Limb (tissue), 2 donors: ENCODE results near the gene GID8.

ENCODE experiments used
- DNase-seq, 2 donors: peaks; one replicate each; pipeline ENCODE4 v3.0.0-alpha.2; 2016; ENCODE audit errors: extremely low spot score in 2 of 2

The GID8 gene

GRCh38 chr20:62969179-62969760 lies 31.3 kb downstream of the GID8 start:
- DNase-seq: no peak

DNA sequence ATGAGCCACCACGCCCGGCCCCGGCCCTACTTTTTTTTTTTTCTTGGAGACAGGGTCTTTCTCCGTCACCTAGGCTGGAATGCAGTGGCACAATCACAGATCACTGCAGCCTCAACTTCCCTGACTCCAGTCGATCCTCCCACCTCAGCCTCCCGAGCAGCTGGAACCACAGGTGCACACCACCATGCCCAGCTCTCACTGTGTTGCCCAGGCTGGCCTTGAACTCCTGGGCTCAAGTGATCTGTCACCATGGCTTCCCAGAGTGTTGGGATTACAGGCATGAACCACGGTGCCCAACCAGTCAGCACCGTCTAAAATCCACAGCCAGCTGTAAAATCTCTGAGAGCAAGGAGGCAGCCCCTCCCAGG lies 32.0 kb downstream of the GID8 start:
- no peak for DNase-seq

DNA sequence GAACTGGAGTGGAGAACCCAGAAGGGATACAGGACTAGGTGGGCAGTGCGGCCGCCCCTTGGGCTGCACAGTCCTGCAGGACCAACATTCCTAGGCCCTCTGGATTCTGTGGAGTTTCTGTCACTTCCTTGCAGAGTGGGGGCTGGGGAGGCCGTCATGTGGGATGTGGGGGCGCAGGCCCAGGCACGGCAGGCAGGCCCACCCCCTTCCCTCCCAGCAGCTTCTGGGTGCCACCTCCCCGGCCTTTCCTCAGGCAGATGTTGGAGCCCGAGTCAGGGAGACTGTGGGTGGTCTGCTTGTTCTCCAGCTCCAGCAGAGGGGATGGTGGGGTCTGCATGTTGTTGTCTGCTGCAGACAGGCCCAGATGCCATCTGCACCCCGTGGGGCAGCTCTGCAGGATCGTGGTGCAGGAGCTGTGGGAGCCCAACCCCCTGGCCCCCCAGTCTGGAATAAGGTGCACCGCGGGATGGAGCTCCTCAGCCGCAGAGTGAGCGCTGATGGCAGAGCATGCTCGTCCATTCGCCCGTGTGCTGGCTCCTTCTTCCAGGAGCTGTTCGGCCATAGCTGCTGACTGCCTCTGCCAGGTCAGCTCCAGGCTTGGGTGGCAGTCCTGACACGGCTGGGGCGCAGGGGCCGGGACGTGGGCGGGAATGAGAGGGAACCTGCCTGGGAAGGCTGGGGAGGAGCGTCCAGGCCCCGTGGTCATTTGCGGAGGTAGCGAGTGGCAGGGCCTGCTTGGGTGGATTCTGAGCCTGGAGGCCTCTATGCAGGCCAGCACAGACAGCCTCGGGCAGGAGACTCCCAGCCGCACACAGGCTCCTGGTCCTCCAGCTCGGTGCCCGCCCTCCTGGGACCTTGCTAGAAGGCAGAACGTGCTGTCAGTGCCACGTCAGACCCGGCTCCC lies 32.6 kb downstream of the GID8 start:
- DNase-seq: no peak

GRCh38 chr20:62971211-62971949 lies 33.4 kb downstream of the GID8 start:
- DNase-seq: no peak

DNA sequence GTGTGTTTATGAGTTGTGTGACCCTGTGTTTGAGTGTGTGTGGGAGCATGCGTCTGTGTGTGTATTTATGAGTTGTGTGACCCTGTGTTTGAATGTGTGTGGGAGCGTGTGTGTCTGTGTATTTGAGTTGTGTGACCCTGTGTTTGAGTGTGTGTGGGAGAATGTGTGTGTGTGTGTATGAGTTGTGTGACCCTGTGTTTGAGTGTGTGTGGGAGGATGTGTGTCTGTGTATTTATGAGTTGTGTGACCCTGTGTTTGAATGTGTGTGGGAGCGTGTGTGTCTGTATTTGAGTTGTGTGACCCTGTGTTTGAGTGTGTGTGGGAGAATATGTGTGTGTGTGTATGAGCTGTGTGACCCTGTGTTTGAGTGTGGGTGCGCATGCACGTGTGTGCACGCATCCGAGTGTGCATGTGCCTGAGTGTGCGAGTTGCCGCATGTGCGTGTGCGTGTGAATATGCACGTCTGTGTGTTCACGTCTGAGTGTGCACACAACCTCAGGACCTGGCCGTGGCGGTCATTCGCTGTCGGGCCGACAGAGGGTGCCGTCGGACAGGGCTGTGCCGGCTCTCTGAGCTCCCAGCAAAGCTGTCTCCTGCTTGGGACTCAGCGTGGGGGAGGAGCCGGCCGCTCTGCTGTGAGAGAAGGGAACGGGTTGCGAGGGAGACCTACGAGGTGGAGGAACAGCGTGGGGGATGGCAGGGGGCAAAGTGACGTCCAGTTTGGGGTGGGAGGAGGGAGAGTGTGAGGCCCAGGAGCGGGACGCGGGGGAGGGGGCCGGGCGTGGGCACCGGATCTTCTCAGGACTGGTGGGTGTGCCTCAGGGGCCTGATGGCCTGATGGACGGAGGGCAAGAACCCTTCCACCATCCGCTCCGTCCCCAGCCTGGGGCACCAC lies 34.2 kb downstream of the GID8 start:
- peak; percentile 85 to 91 for DNase-seq

DNA sequence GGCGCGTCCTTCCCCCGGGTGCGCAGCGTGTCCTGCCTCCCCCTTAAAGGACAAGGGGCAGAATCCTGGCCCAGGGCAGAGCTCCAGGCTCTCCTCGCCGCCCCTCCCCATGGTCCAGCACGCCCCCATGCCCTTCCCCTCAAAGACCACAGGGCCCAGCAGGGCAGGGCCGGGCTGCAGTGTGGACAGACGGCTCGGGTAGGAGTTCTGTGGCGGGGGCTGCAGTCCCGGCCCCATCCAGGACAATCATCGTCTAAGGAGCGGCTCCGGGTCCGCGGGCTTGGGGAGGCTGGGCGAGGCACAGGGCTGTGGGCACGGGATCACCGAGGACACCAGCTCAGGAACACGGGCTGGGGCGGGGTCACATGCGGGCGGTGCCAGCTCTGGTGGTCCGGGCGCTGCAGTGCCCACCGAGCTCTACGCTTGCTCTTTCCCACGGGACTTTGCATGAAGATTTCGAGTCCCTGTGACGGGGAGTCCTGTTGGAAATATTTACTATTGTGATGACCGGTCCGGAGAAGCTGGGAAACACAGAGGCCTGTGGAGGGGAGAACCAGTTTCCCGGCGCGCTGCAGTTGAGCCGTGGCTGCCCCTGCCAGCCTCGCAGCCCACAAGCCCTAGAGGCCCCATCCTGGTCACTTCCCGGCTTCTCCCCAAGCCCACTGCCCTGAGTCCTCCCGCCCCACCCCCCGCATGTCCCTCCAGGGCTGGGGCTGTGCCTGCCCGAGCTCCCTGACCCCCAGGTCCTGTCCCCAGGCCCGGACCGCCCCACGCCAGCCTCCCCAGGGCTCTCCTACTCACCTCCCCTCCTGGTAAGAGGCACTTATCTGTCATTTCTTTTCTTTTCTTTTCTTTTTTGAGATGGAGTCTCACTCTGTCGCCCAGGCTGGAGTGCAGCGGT lies 35.1 kb downstream of the GID8 start:
- no peak for DNase-seq

DNA sequence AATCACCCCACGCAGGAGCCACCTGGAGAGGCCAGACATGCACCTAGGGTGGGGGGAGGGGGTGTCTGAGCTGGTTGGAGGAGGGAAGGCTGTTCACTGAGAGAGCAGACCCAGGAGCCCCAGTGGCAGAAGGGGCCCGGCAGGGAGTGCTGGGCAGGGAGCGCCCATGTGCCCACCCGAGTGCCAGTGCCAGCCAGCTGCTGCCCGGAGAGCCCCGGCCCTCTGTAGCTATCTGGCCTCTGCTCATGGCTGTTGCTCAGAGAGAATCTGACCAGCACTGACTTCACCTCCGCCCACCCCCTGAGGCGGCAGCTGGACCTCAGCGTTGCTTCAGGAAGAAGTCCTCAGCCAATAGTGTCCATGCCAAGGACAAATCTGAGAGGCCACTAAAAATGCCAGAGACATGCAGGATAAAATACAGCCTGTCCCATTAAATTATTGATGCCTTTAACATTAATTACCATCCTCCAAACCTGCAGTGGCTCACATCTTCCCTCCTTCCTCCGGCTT lies 37.4 kb downstream of the GID8 start:
- DNase-seq: no peak

DNA sequence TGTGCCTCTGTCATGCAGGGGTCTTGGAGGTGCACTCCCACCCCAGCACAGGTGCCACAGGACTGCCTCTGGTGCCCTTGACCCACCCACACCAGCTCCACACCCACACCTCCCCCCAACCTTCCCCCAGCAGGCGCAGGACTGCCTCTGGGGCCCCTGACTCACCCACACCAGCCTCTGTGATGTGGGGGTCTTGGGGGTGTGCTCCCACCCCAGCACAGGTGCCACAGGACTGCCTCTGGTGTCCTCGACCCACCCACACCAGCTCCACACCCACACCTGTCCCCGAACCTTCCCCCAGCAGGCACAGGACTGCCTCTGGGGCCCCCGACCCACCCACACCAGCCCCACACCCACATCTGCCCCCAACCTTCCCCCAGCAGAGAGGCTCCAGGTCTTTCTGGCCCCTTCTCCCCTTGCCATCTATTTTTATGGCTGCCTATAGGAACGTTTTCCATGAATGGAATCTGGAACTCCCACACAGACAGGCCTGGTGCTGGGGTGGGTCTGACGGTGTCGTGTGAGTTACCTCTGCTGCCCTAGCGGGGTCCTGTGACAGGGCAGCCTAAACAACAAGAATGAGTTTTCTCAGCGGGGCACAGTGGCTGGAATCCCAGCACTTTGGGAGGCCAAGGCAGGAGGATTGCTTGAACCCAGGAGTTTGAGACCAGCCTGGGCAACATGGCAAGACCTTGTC lies 38.0 kb downstream of the GID8 start:
- DNase-seq: no peak

DNA sequence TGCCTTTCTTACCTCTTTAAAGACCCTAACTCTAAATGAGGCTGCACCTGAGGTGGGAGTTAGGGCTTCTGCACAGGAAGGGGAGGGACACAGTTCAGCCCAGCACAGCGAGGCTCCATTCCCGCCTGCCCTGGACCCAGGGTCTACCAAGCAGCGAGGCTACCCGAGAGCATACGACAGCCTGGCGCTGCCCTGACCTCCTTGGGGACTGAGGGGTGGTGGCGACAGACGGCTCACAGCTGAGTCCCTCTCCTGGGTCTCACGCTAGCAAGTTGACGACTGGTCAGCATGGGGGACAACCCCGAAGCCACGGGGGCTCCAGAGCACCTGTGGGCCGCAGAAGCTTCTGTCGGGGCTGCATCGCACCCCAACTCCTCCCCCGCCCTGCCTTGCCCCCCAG lies 38.9 kb downstream of the GID8 start:
- no peak for DNase-seq

- no peak for DNase-seq
Observed at GRCh38 chr20:62977613-62978560, 39.9 kb downstream of the GID8 start.

DNA sequence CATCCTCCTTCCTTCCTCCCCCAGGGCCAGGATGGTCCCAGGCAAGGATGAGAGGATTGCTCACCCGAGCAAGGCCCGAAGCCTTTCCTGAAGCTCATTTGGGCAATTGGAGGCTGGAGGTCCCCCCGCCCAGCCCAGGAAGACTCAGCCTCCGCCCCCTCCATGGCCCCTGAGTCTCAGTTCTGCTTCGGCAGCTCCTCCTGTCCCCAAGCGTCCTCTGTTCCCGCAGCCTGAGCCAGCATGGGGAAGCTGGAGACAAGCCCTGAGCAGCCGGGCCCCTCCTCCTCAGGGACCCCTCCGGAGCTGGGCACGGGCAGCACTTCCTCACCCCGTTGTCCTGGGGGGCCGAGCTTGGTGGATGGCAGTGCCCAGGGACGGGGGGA lies 40.6 kb downstream of the GID8 start:
- DNase-seq: no peak

DNA sequence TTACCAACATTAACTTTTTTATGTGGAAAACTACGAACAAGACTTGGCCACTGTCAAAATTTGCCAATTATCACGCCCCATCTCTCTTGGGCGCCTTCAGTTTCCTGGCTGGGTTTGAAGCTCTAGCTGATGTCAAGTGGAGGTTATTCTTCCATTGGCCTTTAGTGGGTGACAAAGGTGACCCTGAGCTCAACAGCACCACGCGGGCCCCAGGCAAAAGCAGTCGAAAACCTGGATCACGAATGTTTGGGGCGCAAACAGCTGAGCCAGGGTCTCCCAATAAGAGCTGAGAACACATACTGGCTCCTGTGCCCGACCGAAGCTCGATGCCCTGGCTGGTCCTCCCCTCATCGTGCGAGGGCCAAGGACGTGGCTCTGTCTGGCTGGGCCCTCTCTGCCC lies 41.4 kb downstream of the GID8 start:
- DNase-seq: no peak

GRCh38 chr20:62979876-62980373 lies 42.0 kb downstream of the GID8 start:
- no peak for DNase-seq

DNA sequence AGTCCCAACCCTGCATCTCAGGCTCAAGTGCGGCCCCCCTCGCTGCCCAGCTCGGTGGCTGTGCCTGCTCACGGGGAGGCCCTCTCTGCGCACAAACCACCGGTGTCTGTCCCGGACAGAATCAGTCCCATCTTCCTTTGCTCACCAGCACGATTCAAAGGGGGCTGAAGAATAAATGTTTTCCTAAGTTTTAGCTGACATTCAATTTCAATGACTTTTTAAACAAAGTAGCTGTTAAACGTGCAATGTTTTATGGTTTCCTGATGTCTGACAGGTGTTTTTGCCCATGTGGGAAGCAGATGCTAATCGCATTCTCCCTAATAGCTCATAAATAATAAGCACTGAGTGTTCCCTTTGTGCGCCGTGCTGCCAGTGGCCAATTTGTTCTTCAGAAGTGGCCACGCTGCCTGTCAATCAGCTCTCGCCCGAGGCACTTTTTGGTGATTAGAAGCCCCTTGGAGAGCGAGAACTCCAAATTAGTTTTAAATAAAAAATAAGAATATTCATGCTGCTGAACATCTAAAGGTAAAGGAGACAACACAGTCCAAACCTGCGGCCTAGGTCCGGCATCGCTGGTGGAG lies 42.5 kb downstream of the GID8 start:
- no peak for DNase-seq

DNA sequence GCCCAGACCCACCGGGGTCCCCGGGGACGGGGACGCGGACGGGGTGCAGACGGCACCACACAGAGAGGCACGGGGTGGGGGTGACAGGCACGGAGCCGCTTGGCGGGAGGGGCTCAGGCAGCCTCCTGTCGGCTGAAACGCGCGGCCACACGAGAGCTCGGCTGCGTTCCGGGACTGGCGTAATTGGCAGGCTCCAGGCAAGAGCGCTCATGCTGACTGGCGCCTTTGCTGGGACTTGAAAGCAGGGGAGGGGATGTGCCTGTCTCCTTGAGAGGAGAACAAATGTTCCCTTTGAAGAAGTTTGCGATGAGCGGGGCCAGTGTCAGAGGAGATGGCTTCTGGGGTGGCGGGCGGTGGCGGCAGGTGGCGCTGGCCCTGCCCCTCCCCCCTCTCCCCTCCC lies 43.0 kb downstream of the GID8 start:
- DNase-seq: peak in 1 of 2 donors; percentile 59

- no peak for DNase-seq
Observed at GRCh38 chr20:62982124-62983075, 44.5 kb downstream of the GID8 start.

DNA sequence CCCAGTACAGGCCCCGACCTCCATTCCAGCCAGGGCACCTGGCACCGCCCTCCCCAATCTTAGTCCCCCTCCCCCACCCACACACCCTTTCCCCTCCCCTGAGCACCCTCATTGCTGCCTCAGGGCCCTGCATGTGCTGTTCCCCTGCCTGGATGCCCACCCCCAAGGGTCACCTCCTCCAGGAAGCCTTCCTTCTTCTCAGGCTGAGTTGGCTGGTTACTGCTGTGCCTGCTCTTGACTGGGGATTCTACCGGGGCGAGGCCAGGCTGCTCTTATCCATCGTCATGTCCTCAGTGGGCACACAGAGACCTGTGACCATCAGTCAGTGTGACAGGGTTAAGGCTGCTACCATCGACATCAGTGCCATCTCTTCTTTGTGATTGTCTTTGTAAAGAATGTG lies 45.3 kb downstream of the GID8 start:
- DNase-seq: no peak
